H4 (cell line): ENCODE data around the gene SARS1. TPM values are rescaled to one million over a fixed set of nuclear protein-coding genes. Genes with fewer than 3 reads are reported as not detected.
A peak's percentile ranks its signal among the peaks of the same experiment; 100 is the strongest.
"Not testable (repeated sequence)": the region's sequence is repeated elsewhere in the genome, so short reads cannot be mapped to it uniquely, and the experiment has no call there.

Experiments used
- DNase-seq: peaks from one replicate; pipeline ENCODE4 v3.0.0-alpha.2; 2015; ENCODE audit warnings: low spot score
- total RNA-seq: library from RNA; depleted of rRNA; stranded (reverse); fragments of >200 nt; shearing (Covaris generic); gene quantifications from 2 replicates; pipeline ENCODE4 v1.2.3, GENCODE V29; 2014

SARS1 gene
- total RNA-seq, 1 experiment from 2014 or later = 230 TPM

GRCh38 chr1:109192433-109192832 lies 21.3 kb upstream of the SARS1 start:
- DNase-seq = no peak

- DNase-seq = no peak
Observed at GRCh38 chr1:109193653-109194590, 19.8 kb upstream of the SARS1 start.

- DNase-seq = peak; percentile 73
Observed at GRCh38 chr1:109197158-109198042, 16.3 kb upstream of the SARS1 start.

- DNase-seq = peak; percentile 65
Observed at GRCh38 chr1:109198043-109198695, 15.5 kb upstream of the SARS1 start.

GRCh38 chr1:109198745-109199144 lies 15.0 kb upstream of the SARS1 start:
- DNase-seq = no peak

- DNase-seq = no peak
Observed at GRCh38 chr1:109199710-109200109, 14.0 kb upstream of the SARS1 start.

- DNase-seq = peak; percentile 59
Observed at GRCh38 chr1:109201123-109201703, 12.5 kb upstream of the SARS1 start.

- no peak for DNase-seq
Observed at GRCh38 chr1:109204484-109204883, 9.2 kb upstream of the SARS1 start.

GRCh38 chr1:109206339-109206738 lies 7.4 kb upstream of the SARS1 start:
- no peak for DNase-seq

- DNase-seq = no peak
Observed at GRCh38 chr1:109207467-109208103, 6.1 kb upstream of the SARS1 start.

- no peak for DNase-seq
Observed at GRCh38 chr1:109208394-109208793, 5.3 kb upstream of the SARS1 start.

- DNase-seq = no peak
Observed at GRCh38 chr1:109208836-109209463, 4.8 kb upstream of the SARS1 start.

GRCh38 chr1:109210058-109210457 lies 3.7 kb upstream of the SARS1 start:
- DNase-seq = no peak

- DNase-seq = no peak
Observed at GRCh38 chr1:109213345-109213823, 334 bp upstream of the SARS1 start.

- peak; percentile 81 for DNase-seq
Observed at GRCh38 chr1:109214695-109215623, 1.2 kb downstream of the SARS1 start.

- DNase-seq = no peak
Observed at GRCh38 chr1:109216662-109217061, 2.9 kb downstream of the SARS1 start.

- no peak for DNase-seq
Observed at GRCh38 chr1:109218516-109218915, 4.8 kb downstream of the SARS1 start.

GRCh38 chr1:109221201-109221600 lies 7.5 kb downstream of the SARS1 start:
- DNase-seq = not testable (repeated sequence)

GRCh38 chr1:109225308-109225707 lies 11.6 kb downstream of the SARS1 start:
- DNase-seq = no peak
